GM21447 (cell line): ENCODE data around the gene SLC25A21.
"Not testable (repeated sequence)": the region's sequence is repeated elsewhere in the genome, so short reads cannot be mapped to it uniquely, and the experiment has no call there.

Experiments
- ATAC-seq: cut with Tn5 transposase; IDR thresholded peaks from one replicate; pipeline ENCODE4 v1.9.1; 2021; ENCODE audit not compliant: unreplicated experiment

Gene SLC25A21

GRCh38 chr14:36726128-36726527 is 446.3 kb downstream of the SLC25A21 start:
- ATAC-seq: no peak

DNA sequence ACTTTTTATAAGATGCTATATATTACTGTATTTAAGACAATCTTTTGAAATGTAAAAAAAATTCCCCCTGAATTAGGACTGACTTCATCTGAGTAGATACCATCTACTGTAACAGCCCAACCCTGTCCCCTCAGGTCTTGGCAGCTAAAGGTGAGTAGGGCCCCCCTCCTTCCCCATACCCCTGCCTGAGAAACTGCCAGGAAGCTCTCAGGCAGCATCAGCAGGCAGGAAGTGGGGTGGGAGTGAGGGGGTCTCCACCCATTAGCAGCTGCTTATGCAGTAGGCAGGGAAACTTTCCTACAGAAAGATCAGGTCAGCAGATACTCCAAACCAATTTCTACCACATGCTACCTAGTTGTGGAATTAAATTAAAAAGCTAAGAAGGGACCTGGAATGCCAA is 448.2 kb downstream of the SLC25A21 start:
- no peak for ATAC-seq

DNA sequence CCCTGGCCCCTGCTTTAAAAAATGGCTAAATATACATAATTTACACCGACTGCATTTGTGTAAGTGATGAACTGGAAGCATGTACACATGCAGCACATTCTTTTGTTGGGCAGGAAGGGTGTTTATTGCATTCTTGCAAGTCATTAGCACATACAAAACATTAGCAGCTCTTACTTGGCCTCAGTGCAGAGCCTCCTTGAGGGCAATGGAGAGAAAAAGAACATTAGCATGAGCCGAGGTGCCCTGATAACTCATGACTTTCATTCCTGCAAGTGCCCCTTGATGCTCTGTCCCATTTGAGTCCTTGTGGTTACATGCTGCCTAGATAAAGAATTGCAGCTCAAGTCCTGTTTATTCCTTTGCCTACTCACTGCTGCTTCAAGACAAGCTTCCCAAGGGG is 448.9 kb downstream of the SLC25A21 start:
- no peak for ATAC-seq

DNA sequence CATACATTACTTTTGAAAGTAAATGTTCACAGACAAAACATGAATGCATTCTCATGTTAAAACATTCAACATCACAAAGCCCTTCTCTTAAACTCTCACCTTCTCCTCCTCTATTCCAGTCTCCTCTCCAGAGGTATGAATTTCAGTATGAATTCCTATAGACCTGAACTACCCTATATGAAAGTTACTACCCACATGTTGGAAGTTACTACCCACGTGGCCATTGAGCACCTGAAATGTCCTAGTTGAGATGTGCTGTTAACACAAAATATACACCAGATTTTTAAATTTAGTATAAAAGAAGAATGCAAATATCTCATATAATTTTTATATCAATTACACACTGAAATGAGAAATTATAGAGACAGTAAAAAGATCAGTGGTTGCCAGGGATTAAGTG is 450.5 kb downstream of the SLC25A21 start:
- ATAC-seq: no peak

DNA sequence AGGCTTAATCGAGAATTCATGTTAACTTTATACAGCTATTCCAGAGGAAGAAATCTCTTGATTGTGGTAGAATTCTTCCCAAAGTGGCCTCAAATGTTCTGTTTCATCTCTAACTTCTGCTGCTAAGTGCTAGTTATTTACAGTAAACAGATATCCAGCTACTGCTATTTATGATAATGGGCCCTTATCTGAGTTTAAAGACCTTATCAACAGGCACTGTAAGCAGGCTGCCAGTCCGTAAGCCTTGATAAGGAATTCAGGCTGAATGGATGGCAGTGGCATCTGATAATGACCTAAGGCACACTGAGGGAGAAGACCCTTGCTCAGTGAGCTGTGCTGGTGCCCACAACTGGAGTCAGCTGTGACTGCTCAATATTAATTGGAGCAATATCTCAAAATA is 451.7 kb downstream of the SLC25A21 start:
- no peak for ATAC-seq

DNA sequence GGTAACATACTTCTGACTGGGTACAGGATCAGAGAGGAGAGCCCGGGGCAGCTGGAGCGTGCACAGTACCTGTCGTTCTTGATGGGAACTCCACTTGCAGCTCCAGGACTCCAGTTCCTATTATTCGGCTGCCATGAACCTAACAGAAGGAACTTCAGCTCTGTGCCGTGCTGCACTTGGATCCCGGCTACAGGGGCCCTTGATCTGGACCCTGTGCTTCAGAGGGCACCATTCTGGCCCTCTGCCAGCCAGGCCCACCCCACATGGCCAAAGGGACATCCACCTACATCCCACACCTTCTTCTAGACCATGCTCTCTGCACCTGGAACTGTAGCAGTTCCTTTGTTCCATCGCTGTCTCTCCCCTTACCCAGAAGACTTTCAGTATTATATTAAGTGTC is 452.6 kb downstream of the SLC25A21 start:
- ATAC-seq: no peak

- ATAC-seq: no peak
Measured at GRCh38 chr14:36718216-36718615, 454.2 kb downstream of the SLC25A21 start.

DNA sequence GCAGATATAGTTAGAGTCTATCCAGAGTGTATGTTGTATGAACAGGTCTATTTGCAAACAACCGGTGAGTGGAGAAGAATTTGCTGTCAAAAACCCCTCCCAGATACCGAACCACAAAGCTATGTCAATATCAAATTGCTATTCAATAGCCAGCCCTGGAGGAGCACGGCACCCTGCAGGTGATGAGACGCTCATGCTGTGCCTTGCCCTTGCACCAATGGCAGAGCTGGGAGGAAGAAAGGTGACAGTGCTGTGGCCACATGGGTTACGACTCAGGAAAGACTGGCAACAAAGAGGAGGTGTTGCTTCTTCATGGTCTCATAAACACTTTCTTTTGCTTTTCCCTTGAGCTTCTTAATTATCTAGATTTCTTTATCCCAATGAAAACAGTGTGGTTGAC is 455.0 kb downstream of the SLC25A21 start:
- ATAC-seq: no peak

DNA sequence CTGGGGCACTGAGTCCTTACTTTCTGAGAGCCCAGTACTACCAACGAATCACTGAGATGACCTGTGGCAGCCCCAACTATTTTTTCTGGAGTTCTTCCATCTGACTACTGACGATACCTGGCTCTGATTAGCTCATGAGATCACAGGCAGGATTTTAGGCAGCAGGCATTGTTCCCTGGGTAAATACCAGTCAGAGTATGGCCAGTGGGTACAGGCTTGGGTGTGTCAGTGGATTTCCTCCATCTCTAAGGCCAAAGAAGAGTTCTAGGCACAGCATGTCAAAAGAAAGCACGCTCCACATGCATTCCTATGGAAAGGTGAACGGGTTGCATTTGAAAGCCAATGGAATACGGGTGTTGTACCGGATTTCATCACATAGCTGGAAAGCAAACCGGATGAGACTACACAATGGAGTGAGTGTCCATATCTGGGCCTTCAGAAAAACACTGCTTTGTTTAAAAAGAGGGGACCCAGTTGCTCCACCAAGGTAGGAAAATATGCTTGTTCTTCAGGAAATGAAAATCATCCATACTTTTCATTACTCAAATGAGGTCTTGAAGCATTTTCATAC is 455.7 kb downstream of the SLC25A21 start:
- ATAC-seq: no peak

GRCh38 chr14:36713960-36714703 is 458.3 kb downstream of the SLC25A21 start:
- no peak for ATAC-seq

DNA sequence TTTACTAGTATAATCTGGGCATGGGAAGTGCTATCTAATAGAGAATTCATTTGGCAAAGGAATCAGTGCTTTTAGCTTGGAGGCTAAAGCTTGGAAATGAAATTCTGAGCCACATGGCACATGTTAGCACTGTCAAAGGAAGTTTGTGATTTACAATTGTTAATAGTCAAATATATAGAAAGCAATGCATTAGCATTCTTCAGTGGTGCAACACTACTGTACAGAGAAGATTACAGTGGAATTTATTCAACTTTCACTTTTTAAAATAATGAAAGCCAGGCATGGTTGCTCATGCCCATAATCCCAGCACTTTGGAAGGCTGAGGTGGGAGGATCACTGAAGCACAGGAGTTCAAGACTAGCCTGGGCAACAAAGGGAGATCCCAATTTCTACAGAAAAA is 464.8 kb downstream of the SLC25A21 start:
- ATAC-seq: no peak

- no peak for ATAC-seq
Measured at GRCh38 chr14:36702474-36702873, 469.9 kb downstream of the SLC25A21 start.

DNA sequence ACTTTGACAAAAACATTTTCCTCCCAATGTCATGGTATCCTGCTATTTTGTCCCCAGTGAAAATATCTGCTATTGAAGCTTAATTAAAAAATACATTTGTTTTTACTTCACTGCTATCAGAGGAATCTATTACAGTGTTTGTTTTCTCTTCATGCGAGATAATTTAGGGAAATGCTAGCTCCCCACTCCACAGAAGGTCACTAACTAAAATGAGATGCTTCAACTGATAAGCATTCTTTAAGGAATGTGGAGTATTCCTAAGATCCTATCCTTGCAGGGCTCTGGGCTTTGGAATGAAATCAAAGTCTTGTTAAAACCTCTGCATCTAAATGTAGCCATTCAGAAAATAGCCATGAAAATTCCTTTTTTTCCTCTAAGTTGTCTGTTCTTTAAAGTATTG is 471.3 kb downstream of the SLC25A21 start:
- no peak for ATAC-seq

DNA sequence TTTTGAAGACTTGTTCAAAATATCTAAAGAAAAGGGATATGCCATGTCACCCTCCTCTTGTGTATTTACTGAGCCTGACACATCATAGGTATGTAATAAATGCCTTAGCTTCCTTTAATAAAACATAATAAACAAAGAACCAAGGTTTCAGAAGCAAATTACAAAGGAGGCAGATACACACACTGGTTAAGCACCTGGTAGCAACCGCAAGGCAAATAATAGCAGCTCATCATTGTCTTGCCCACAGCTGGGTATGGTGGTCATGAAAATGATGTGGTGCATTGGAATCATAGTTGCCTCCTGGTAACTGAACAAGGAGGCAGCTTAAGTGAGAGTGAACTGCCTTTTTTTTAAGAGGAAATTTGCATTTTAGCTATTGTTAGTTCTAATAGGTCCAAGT is 471.8 kb downstream of the SLC25A21 start:
- ATAC-seq: no peak

DNA sequence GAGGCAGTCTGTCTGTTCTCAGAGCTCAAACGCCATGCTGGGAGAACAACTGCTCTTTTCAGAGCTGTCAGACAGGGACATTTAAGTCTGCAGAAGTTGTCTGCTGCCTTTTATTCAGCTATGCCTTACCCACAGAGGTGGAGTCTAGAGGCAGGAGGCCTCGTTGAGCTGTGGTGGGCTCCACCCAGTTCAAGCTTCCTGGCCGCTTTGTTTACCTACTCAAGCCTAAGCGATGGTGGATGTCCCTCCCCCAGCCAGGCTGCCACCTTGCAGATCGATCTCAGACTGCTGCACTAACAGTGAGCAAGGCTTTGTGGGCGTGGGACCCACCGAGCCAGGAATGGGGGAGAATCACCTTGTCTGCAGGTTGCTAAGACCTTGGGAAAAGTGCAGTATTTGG is 473.0 kb downstream of the SLC25A21 start:
- ATAC-seq: not testable (repeated sequence)

DNA sequence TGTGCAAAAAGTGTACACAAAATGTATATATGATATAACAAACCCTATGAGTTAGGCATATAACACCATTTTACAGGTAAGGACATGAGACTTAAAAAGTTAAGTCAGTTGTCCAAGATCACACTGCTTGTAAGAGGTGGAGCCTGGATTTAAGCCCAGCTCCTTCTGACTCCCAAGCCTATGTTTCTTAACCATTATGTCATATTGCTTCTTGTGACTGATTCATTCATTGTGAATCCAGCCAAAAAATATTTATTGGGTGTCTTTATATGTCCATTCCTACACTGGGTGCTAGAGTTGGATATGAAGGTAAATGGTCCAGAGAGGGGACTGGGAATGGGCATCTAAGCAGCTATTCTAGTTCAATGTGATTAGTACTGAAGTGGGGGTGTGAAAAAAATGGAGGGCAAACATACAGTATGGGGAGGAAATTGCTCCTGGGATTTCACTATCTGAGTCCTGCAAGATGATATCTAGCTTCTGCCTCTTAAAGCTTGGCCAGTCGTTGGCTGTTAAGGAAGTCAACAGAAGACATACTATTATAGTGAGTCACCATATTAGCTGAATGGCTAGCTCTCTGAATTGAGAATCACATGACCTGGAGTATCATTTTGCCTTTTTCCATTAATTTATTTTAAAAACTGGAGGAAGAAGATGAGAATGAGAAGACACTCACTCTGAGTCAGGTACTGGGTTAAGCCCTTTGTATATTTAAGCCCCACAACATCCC is 481.9 kb downstream of the SLC25A21 start:
- ATAC-seq: no peak

DNA sequence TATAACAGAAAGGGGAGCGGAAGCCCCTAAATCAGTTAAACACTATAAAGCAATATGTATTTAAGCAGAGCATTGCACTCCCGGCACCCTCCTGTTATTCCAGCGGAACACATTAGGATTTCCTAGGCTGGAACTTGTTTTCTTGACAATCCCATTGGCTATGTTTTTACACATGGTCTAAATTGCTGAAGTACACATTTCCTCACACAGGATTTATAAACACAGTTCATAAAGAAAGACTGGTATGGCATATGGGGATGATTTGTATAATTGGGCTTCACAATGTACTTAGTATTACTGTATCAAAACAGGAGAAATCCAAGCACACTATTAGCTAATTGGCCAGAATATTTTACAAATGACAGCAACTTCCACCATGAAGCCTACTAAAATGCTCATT is 487.5 kb downstream of the SLC25A21 start:
- ATAC-seq: no peak

GRCh38 chr14:36683083-36683724 is 489.2 kb downstream of the SLC25A21 start:
- no peak for ATAC-seq

DNA sequence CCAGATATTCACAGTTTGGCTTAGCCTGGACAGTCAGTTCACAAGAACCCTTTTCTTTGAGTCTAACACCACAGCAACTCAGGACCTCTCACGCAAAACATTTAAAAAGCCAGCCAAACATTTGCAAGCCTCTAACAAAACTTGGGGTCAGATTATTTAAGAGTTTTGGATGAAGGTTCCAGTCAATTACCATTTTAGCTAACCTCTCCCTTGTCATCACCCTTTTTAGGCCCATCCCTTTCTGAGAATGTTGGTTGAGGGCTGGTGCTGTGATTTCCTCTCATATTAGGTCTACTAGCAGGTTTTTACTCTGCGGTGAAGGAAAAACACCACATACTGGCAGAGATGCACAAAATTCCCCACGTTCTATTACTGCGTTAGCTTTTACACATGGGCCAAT is 490.1 kb downstream of the SLC25A21 start:
- ATAC-seq: no peak

- no peak for ATAC-seq
Measured at GRCh38 chr14:36676236-36676635, 496.2 kb downstream of the SLC25A21 start.

DNA sequence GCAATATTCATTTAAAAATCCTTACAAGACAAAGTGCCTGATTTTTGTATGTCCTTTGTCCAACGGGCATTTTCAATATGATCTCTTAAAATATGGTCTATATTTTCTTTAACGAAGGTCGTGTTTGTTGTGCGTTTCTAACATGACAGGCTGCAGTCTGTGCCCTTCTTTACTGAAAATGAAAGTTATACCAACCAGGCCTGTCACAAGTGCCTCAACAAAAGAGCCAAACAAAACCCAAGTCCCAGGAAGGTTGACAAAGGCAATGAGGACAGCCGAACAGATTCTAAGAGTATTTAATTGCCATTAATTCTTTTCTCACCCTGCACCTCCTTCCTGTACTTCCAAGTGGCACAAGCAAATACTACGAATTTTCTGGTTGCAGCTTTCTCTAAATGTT is 496.8 kb downstream of the SLC25A21 start:
- ATAC-seq: no peak

DNA sequence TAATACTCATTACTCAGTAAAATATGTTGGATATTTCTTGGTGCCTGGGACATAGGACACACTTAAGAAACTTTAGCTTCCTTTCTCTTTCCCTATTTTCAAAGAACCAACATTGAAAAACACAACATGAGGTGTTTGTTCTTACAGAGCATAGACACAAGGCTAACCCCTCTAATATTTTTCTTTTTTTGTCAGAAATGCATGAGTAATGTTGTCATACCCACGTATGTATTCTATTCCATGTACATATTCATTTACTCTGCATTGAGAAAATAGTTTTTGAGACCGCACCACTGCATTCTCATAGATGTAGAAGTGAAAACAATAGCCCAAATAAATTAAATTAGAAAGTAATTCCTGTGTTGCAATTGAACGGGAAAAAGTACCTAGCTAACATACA is 497.7 kb downstream of the SLC25A21 start:
- ATAC-seq: no peak
